HG02884 (cell line): ENCODE data around the gene GULP1.
"Not testable (repeated sequence)": the region's sequence is repeated elsewhere in the genome, so short reads cannot be mapped to it uniquely, and the experiment has no call there.

ENCODE experiments used
- ATAC-seq: cut with Tn5 transposase; IDR thresholded peaks from one replicate; pipeline ENCODE4 v1.9.1; 2021; ENCODE audit warnings: mild to moderate bottlenecking, moderate library complexity; ENCODE audit not compliant: unreplicated experiment

GULP1 gene

GRCh38 chr2:188523919-188524318, 232.2 kb downstream of the GULP1 start:
- ATAC-seq = no peak

- peak; percentile 77 for ATAC-seq
Observed at GRCh38 chr2:188524519-188525113, 232.9 kb downstream of the GULP1 start.

DNA sequence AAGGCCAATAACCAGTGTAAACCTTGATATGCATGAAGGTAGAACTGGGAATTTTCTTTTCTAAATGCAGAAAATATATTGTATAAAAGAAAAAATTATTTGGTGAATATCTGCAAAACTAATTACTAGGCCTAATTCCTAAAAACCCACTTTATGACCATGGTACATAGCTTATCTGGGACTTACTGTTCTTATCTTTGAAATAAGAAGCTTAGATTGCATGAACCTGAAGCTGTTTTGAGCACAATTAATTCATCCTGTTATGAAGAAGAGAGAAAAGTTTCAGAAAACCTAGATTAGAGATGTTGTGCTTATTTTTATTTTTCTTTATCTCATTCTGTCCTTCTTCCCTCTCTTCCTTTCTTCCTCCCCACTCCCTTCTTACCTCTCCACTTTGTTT, 235.0 kb downstream of the GULP1 start:
- ATAC-seq = no peak

- ATAC-seq = no peak
Observed at GRCh38 chr2:188527141-188527540, 235.5 kb downstream of the GULP1 start.

DNA sequence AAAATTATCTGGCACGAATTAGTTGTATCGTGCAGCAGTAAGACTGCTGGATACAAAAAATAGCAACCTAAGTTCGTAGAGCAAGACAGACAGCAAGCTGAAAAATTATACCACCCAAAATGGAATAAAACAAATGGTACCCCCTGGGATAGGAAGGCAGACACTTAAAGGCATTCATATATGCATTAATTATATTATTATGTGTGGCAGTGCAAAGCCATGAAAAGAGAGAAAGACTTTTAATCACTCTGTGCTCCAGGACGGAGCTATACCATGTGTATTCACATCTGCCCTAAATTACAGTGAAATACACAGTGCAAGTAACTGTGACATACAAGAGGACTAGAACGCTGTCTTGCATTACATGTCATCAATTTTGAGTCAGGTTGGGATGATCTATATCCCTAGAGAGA, 235.9 kb downstream of the GULP1 start:
- ATAC-seq = no peak

DNA sequence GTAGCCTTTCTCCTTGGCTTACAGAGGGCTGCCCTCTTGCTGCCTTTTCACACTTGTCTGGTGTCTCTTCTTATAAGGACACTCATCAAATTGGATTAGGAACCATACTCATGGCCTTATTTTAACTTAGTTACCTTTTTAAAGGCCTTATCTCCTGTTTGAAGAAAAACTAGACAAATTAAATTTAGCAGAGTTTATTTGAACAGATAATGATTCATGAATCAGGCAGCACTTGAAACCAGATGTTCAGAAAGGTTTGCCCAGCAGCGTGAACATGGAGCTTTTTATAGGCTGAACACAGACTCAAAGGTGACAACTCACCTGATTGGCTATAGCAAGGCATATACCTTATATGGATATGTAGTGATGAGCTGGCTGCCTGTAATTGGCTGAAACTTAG, 238.0 kb downstream of the GULP1 start:
- ATAC-seq = no peak

DNA sequence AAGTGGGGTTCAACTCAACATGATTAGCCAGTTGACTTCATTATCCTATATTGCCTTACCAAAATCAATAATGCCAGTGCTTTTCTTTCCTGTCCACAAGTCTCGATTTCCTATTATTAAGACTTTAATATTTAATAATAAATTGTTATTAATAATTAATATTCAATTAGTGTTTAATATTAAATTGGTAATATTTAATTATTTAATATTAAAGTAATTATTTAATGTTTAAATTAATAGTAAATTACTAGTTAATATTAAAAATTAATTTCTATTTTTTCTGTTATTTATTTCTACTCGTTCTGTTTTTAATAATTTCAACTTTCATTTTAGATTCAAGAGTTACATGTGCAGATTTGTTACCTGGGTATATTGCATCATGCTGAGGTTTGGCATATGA, 243.2 kb downstream of the GULP1 start:
- ATAC-seq = no peak

GRCh38 chr2:188551671-188552070, 260.0 kb downstream of the GULP1 start:
- no peak for ATAC-seq

DNA sequence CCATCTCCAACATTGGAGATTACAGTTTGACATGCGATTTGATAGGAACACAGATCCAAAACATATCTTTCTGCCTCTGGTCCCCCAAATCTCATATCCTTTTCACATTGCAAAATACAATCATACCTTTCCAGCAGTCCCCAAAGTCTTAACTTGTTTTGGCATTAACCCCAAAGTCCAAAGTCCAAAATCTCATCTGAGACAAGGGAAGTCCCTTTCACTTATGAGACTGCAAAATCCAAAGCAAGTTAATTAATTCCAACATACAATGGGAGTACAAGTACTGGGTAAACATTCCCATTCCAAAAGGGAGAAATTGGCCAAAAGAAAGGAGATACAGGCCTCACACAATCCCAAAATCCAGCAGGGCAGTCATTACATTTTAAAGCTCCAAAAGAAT, 265.4 kb downstream of the GULP1 start:
- no peak for ATAC-seq

GRCh38 chr2:188559455-188559854, 267.8 kb downstream of the GULP1 start:
- not testable (repeated sequence) for ATAC-seq

GRCh38 chr2:188561473-188561979, 269.9 kb downstream of the GULP1 start:
- ATAC-seq = no peak

- no peak for ATAC-seq
Observed at GRCh38 chr2:188569431-188570165, 277.9 kb downstream of the GULP1 start.

DNA sequence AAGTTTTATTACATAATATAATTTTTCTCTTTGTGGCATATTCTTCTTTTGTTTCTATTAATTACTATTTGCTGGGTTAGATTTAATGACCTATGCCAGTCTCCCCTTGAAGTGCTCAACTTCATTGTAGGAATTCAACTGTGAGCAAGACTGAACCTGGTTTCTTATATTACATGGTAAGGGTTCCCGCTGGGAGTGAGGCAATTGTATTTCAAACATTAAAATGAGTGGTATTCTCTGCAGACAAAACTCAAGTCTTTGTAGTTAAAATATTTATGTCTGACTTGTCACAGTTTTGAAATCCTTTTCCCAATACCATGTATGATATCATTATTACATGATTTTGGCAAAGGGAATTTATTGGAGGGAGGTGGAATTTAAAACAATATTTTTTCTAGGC, 278.7 kb downstream of the GULP1 start:
- ATAC-seq = no peak

DNA sequence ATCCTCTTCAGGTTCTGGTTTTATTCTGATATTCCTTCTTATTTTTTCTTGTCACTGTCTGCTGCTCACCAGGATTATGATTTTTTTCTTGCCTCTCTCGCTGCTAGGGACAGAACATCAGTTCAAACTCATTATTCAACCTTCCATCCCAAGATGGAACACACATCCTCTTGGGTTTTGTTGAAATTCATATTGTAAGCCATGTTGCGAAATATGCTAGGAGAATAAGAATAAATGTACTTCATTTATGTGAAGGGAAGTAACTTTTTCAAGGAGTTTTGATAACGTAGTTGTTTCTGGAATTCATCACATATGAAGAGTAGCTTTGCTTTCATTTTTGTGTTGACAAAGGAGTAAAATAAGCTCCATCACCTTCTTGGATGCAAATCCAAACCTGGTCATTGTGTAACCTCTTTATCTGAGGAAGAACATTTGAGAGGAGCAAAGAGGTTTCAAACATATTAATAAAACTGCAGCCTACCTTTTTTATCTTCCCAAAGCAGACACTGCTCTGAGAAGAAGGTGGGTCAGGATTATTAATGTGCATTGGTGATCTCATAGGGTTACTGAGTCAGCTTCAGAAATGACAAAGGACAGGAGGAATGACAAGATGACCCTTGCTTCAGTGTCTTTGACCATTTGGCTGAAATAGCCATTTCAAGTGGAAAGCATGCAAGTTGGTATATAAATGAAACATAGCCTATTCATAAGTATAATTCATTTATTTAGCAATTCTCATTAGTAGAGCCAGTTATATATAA, 280.0 kb downstream of the GULP1 start:
- ATAC-seq = no peak

DNA sequence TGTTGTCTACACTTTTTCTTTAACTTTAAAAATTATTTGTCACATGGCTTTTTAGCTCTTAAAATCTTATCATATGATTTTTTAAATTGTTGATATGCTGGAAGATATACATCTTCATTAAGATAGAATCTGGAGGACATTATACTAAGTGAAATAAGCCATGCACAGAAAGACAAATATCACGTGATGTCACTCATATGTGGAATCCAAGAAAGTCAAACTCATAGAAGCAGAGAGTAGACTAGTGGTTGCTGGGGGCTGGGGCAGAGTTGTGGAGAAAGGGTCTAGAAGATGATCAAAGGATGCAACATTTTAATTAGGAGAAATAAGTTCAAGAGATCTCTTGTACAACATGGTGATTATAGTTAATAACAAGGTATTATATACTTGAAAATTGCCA, 280.9 kb downstream of the GULP1 start:
- ATAC-seq = no peak

- no peak for ATAC-seq
Observed at GRCh38 chr2:188573453-188573852, 281.8 kb downstream of the GULP1 start.

DNA sequence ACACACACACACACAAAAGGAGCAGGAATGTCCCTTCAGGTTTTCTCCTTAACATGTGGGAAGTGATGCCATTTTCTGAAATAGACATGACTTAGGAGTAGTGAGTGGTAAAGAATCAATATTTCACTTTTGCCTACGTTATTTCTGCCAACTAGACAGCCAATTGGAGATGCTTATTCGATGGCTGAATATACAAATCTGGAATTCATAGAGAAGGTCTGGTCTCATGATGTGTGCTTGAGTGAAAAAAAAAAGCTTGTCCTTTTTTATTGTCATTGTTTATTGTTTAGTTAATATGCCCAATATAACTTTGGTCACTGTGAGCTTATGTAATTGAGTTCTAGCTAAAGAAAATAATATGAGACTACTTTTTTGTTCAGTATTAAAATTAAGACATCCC, 284.3 kb downstream of the GULP1 start:
- ATAC-seq = no peak

GRCh38 chr2:188576651-188577050, 285.0 kb downstream of the GULP1 start:
- ATAC-seq = no peak

DNA sequence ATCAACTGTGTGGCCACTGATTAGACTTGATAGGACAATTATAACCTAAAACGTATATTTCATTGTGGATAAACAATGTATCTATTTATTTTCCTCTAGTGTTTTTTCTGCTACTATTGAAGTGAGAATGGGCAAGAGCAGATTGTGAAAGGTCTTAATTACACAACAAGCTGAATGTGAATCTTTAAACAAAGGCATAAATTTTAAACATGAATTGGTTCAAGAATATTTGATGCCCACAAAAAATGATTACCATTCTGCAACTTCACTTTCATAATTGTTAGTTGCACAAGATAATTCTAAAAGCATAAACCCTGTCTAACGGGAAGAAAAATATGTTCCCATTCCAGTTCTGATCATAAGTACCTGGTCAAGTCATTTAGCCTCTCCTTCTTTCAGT, 285.6 kb downstream of the GULP1 start:
- no peak for ATAC-seq

GRCh38 chr2:188580738-188581137, 289.1 kb downstream of the GULP1 start:
- no peak for ATAC-seq

- ATAC-seq = no peak
Observed at GRCh38 chr2:188582211-188582610, 290.5 kb downstream of the GULP1 start.

GRCh38 chr2:188588235-188588634, 296.6 kb downstream of the GULP1 start:
- no peak for ATAC-seq
